GM18858 (cell line): Measurements from ENCODE around the gene TRIP10.
A peak's percentile ranks its signal among the peaks of the same experiment; 100 is the strongest.
"Not testable (repeated sequence)": the region's sequence is repeated elsewhere in the genome, so short reads cannot be mapped to it uniquely, and the experiment has no call there.

ENCODE experiments used
- ATAC-seq: cut with Tn5 transposase; IDR thresholded peaks from one replicate; pipeline ENCODE4 v1.9.1; 2021; ENCODE audit not compliant: unreplicated experiment

TRIP10 gene

DNA sequence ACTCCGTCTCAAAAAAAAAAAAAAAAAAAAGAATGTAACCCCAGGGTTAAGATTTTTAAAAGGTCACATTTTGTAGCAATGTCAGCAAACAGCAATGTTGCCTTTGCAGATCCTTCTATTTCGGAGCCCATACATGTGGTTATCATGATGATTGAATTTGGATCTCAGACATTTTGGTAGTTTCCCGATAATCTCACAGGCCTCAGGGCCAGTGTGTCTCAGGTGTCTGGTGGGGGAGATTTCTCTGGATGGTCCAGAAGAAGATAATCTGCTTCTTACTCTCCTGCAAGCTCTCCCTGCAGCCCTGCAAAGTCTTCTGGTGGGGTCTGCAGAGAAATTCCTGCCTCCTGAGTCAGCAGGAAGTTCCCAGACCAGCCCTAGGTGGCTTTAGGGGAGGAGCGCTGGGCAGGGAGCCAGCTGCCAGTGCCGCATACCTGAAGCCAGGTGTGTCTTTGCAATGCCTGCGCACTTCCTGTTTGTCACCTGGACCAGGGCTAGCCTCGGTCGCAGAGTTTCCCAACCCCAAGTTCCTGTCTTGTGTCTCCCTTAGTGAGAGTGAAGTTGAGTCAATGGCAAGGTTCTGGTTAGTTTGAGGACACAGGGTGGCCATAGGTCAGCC is 26.4 kb downstream of the TRIP10 start:
- ATAC-seq, result no peak

DNA sequence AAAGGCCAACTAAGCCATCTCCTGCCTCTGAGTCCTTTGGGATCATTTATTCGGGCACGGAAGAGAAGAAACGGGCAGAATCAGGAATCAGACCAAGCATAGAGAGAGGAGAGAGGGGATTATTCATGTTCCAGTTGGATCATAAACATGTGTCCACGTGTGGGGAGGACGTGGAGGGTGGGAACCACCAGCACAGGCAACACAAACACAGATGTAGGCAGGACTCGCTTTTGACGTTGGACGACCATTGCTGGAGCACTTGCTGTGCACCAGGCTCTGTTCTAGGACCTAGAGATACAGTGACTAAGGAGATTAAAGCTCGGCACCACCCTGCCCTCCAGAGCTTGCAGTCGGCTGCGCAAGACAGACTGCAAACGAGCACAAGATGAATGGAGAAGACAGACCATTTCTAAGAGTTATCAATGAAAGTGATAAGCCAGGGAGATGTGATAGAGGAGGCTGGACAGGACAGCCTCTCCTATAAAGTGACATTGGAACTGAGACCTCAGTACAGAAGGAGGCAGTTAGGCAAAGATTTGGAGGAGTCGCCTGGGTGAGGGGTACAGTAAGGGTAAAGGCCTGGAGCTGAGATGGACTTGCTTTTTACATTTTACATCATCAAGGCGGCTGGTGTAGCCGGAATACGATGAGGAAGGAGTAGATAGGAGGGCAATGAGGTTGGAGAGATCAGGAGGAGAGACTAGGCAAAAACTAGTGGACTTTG is 27.0 kb downstream of the TRIP10 start:
- ATAC-seq, result no peak

DNA sequence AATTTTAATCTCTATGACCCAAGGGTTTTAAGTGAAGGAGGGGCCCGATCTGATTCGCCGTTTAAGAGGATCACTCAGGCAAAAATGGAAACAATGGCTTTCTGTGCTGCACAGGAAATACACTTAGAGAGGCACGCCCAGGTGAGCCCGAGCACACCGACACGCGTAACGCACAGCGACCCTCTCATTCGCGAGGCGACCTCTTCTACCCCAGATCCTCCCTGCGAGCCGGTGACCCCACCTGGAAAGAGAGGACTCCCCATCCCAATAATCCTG is 27.5 kb downstream of the TRIP10 start:
- ATAC-seq, result peak; percentile 17

DNA sequence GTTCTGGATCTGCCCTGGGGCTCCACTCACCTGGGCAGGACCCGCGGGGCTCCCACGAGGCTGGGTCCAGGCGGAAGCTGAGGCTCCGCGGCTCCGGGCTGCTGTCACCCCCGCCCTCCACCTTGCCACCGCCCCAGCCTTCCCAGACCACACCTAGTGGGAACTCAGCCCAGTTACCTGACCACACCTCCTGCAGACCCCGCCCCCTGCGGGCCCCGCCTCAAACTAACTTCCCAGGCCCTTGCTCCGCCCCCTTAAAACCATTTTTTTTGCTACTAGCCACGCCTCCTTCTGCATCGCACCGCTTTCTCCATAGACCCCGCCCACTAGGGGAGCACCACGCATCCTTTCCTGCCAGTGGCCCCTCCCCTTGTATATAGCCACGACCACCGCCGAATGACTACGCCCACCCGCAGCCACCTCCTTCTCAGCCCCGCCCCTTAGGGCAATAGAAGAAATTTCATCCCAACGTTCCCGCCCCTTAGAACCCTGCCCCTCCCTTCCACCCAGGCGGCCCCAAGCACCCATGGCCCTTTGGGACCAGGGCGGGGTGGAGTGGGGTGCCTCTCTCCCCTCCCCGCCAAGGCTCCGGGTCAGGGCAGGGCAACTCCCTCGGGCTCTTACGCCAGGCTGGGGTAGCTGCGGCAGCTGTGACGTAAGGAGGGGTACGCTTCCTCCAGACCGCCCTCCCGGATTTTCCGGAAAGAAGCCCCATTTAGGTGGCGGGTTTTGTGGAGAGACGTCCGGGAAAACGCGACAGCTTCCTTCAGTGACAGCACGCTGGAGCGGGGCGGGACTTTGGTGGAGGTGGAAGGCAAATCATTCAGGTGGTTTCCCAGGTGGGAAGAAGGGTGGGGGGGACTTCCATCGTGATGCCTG is 28.1 kb downstream of the TRIP10 start, which contains the start of gene SH2D3A:
TSS of gene SH2D3A (minus strand) at position 79 of the 879 bp plus-strand sequence. CDS start 3,687 bp downstream, outside the sequence.
- peak; percentile 46 for ATAC-seq

DNA sequence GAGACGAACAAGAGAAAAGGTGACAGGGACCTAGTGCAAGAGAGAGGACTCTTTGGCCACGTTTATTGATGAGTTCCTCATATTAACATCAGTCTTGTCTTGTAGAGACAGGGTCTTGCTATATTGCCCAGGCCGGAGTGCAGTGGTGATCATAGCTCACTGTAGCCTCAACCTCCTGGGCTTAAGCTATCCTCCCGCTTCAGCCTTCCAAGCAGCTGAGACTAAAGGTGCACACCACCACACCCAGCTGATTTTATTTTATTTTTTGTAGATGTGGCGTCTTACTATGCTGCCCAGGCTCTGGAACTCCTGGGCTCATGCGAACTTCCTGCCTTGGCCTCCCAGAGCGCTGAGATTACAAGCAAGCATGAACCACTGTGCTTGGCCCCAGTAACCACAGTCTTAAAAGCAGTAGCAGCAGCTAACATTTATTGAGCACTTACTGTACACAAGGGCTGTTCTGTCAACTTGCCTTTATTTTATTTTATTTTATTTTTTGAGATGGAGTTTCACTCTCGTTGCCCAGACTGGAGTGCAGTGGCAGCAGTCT is 28.8 kb downstream of the TRIP10 start:
- ATAC-seq, result no peak

DNA sequence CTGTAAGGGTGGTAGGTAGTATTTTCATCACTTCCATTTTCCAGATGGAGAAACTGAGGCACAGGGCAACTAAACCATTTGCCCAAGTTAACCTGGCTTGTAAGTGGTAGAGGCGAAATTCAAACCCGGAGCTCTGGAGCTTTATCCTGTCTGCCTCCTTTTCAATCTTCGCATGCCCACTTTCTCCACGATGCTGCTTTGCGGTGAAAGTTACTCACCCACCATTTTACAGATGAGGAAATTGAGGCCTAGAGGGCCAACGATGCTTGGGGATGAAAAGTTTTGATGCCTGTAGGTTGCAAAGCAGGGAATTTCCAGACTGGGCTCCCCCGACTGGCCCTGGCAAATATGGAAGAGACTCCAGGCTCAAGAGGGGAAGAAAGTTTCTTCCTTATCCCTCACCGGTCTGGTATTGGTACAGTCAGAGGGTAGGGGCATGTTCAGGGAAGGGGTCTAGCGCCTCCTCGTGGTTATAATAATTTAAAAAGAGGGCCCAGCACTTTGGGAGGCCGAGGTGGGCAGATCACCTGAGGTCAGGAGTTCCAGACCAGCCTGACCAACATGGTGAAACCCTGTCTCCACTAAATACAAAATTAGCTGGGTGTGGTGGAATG is 29.6 kb downstream of the TRIP10 start:
- no peak for ATAC-seq

DNA sequence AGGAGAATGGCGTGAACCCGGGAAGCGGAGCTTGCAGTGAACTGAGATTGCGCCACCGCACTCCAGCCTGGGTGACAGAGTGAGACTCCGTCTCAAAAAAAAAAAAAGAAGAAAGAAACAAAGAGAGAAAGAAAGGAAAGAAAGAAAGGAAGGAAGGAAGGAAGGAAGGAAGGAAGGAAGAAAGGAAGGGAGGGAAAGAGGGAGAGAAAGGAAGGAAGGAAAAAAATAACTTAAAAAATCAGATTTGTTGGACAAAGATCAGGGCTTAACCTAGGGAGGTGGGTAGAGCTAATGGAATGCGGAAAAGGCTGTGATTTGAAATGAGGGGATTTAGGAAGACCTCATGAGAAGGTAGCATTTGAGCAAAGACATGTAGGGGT is 32.2 kb downstream of the TRIP10 start:
- ATAC-seq, result not testable (repeated sequence)

DNA sequence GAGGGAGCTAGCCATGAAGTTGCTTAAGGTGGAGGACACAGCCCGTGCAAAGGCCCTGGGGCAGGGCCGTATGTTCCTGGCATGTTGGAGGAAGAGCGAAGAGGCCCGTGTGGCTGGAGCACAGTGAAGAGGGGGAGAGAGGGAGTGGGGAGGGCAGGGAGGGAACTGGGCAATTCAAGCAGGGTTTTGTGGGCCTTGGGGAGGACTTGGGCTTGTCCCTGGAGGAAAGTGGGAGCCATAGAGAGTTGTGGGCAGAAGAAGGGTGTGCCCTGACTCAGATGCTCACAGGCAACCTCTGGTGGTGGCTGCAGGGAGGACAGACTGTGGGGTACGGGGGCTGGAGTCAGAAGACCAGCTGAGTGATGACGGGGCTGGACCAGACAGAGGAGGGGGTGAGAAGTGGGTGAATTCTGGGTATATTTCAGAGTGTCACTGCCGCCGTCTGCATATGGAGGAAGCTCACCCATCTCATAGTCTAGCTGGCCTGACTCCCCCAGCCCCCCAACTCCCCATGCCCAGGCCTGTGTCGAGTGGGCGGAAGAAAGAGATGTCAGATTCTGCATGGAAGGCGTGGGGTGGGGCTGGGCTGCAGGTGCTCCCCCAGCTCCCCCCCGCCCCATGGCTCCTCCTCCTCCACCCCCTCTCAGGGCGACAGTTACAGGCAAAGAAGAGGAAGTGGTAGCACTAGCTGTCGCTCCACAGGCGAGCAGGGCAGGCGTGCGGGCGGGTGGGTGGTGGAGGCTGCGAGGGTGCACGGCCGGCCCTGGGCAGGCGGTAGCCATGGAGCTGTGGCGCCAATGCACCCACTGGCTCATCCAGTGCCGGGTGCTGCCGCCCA is 32.8 kb downstream of the TRIP10 start, which contains the start of gene VAV1:
TSS of gene VAV1 (plus strand) at position 681 of the 838 bp plus-strand sequence. CDS start at position 781, 100 bp downstream.
- no peak for ATAC-seq

DNA sequence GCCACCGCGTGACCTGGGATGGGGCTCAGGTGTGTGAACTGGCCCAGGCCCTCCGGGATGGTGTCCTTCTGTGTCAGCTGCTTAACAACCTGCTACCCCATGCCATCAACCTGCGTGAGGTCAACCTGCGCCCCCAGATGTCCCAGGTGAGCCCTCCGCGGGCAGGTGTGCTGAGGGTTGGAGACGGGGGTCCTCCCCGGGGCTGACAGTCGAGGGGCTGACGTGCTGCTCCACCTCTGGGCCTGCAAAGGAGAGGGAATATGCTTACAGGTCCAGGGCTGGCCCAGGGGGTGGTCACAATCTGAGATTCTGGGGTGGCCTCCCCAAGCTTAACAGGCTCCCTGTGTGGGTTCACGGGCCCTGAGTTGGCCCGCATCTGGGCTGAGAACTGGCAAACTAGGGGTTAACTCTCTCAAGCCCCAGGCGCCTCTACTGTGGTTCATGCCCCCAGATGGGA is 33.4 kb downstream of the TRIP10 start:
- no peak for ATAC-seq

DNA sequence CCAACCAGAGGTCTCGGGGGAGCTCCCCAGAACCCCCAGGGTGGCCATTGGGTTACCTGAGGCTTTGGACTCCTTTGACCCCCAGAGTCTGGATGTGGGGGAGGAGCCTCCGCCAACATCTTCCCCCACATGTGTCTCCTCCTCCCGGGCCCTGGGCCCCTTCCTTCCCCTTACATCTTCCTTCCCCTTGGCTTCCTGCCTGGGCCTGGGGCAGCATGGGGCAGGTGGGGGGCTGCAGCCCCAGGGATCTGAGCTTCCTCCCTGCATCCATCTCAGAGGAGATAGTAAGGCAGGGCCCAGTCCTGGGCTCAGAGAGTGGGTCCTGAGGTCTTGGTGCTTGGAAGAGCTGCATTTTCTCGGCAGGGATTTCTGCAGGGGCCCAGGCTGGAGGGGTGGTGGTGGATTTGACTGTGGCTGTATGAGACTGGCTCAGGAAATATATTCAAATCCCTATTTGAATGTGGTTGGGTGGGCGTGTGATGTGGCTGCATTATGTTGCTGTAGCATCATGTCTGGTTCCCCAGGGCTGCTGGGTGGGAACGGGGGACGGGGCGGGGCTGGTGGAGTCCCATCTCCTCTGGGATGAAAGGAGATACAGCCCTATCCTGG is 33.9 kb downstream of the TRIP10 start:
- ATAC-seq, result no peak

DNA sequence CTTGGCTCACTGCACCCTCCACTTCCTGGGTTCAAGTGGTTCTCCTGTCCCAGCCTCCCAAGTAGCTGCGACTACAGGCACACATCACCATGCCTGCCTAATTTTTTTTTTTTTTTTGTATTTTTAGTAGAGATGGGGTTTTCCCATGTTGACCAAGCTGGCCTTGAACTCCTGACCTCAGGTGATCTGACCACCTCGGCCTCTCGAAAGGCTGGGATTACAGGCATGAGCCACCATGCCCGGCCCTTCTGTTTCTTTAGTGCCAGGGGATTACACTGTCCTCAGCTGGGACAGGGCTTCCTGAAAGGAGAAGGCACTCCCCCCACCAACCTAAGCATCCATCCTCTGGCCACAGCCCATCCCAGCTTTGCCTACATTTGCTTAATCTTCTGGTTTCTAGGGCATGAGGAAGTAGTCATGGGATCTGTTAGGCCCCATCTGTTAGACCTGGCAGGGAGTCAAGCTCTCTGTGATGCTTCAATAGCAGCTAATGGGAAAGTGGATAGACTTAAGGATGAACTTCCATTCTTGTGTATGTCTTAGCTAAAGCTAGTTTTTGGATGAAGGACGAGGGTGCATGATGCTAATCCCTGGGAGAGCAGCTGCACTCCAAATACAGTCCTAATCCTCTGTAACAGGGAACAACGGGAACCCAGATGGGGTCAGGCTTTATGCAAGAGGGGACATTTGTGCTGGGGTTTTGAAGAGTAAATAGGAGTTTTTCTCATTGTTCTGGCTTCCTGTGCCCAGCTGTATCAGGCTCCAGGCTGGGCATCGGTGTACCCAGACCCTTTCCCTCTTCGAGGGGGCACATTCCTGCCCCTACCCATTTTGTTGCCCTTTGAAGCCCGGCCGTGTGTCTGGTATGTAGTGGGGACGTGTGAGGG is 35.6 kb downstream of the TRIP10 start:
- no peak for ATAC-seq

DNA sequence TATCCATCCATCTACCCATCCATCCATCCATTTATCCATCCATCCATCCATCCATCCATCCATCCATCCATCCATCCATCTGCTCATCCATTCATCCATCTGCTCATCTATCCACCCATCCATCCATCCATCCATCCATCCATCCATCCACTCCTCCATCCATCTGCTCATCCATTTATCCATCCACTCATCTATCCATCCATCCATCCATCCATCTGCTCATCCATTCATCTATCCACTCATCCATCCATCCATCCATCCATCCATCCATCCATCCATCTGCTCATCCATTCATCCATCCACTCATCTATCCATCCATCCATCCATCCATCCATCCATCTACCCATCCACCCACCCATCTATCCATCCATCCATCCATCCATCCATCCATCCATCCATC is 36.6 kb downstream of the TRIP10 start:
- ATAC-seq, result not testable (repeated sequence)

DNA sequence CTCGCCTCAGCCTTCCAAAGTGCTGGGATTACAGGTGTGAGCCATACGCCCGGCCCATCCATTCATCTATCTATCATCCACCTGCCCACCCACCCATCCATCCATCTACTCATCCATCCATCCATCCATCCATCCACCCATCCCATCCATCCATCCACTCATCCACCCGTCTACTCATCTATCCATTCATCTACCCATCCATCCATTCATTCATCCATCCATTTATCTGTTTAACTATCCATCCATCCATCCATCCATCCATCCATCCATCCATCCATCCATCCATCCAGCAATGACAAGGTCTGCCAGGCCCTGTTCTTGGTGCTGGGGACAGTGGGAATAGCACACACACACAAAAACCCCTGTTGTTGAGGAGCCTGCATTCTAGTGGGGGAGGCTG is 37.5 kb downstream of the TRIP10 start:
- no peak for ATAC-seq

DNA sequence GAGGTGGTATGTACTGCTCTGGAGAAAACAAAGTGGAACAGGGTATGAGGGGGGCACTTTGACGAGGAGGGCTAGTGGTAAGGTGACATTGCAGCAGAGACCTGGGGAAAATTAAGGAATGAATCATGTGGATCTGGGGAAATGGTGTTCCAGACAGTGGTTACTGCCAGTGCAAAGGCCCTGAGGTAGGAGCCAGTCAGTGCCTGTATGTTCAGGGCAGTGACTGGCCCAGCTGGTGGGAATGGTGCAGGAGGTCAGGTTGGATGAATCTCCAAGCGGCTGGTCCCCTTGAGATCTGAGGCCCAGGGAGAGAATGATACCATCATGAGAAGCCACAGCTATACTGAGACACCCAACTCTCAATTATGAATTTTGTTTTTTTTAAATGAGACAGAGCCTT is 38.0 kb downstream of the TRIP10 start:
- no peak for ATAC-seq

DNA sequence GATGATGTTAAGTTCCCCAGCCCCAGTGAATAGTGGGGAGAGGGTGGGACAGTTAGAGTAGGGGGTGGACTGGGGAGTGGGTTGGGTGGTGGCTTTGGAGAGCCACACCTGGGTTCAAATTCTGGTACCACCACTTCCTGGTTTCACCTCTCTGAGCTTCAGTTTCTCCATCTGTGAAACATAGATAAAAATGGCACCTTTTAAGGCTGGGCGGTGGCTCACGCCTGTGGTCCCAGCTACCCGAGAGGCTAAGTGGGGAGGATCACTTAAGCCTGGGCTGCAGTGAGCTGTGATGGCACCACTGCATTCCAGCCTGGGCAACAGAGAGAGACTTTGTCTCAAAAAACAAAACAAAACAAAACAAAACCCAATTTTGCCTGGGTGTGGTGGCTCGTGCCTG is 38.9 kb downstream of the TRIP10 start:
- ATAC-seq, result no peak

DNA sequence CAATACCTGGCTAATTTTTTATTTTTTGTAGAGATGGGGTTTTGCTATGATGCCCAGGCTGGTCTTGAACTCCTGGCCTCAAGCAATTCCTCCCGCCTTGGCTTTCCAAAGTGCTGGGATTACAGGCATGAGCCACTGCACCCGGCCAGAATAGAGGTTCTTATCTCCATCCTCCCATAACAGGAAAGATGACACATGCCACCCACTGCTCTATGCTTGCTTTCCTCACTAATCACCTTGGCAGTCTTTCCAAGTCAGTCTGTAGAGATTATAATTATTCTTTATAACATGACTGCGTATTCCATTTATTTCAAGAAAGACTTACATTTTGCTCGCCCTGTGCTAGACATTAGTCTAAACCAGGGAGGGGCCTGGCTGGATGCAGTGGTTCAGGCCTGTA is 39.7 kb downstream of the TRIP10 start:
- ATAC-seq, result no peak

DNA sequence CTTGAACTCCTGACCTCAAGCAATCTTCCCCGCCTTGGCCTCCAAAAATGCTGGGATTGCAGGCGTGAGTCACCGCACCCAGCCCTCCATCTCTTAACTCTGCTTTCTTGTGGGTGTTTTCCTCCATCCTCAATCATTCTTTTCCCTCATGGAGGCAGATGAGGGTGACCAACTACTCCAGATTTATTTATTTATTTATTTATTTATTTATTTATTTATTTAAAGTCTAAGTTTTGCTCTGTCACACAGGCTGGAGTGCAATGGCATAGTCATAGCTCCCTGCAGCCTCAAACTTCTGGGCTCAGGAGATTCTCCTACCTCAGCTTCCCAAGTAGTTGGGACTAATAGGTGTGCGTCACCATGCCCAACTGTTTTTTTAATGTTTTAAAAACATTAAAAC is 47.9 kb downstream of the TRIP10 start:
- no peak for ATAC-seq

DNA sequence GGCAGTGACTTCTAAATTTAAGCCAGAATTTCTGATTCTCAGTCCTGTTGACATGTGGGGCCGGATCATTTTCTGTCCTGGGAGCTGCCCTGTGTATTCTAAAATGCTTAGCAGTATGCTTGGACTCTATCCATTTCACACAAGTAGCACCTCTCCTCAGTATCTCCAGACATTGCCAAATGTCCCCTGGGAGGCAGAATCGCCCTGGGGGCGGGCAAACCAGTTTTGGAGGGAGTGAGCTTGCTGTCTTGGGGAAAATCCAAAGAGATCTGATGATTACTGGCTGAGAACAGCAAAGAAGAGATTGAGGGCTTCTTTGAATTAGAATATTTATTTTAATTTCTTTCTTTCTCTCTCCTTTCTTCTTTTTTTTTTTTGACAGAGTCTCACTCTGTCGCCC is 49.4 kb downstream of the TRIP10 start:
- ATAC-seq, result no peak
